Measurements from ENCODE around the gene UGT1A3. TPM values are rescaled to one million over a fixed set of nuclear protein-coding genes. Genes with fewer than 3 reads are reported as not detected.

Gene UGT1A3
- total and polyA plus RNA-seq, 11 donors: not detected

- Histone ChIP-seq H3K27me3 (peaks cover 0 to 11% (median 0%) of the 10 kb centered on the region in 9 donors), H3K36me3 (no peaks in the 10 kb centered on the region), H3K9me3 (no peaks in the 10 kb centered on the region), H3K27ac (no peak overlapping the region), H3K4me3 (no peak overlapping the region), H3K4me1 (no peaks in the 10 kb centered on the region)
- no peak for TF ChIP-seq CTCF (IDR thresholded peaks at IDR 0.05)
- DNase-seq (no peak), ATAC-seq (no peak)
- intact Hi-C loops (cut with DNase I): no loop called here
- 66 to 73% (median 67%) methylated on average over 1 of the region's 1 CpG for WGBS, 4 donors
These were observed 44.2 kb upstream of the UGT1A3 start for GRCh38 chr2:233684640-233685039.

- Histone ChIP-seq H3K36me3 (no peaks in the 10 kb centered on the region), H3K4me1 (no peaks in the 10 kb centered on the region), H3K27me3 (peaks cover 0 to 11% (median 0%) of the 10 kb centered on the region in 9 donors), H3K4me3 (no peak overlapping the region), H3K9me3 (no peaks in the 10 kb centered on the region), H3K27ac (no peak overlapping the region)
- intact Hi-C loops (cut with DNase I): no loop called here
- DNase-seq: no peak
- 76 to 89% (median 77%) methylated on average over 5 of the region's 5 CpGs for WGBS, 4 donors
- ATAC-seq: no peak
- TF ChIP-seq POLR2A (IDR thresholded peaks at IDR 0.05) (no peak), CTCF (IDR thresholded peaks at IDR 0.05) (no peak)
These were observed 41.9 kb upstream of the UGT1A3 start for GRCh38 chr2:233686928-233687327.

DNA sequence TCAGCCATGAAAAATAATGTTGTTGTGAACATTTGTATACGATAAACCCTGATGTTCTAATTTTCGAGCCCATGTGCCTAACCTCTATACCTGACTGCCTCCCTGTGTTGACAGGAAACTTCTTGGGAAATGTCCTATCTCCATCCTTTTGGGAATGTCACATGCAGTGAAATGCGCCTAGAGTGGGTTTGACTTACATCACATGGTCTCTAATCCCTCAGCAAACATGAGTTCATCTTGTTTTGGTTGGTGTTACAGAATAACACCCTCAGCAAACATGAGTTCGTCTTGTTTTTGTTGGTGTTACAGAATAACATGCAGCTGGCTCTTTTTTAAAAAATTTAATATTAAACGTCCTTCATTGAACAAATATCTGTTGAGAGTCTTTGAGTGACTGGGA lies 40.5 kb upstream of the UGT1A3 start:
- DNase-seq: no peak
- H3K36me3 ChIP-seq: no peaks in the 10 kb centered on the region
- H3K9me3 ChIP-seq: no peaks in the 10 kb centered on the region
- H3K27me3 ChIP-seq: peaks cover 0 to 11% (median 0%) of the 10 kb centered on the region in 9 donors
- intact Hi-C loops (cut with DNase I): no loop called here
- no peak overlapping the region for H3K4me3 ChIP-seq
- no peak overlapping the region for H3K27ac ChIP-seq
- WGBS, 4 donors: 74 to 81% (median 76%) methylated on average over 5 of the region's 5 CpGs
- no peak for ATAC-seq
- no peak for TF ChIP-seq POLR2A (IDR thresholded peaks at IDR 0.05)
- no peak for TF ChIP-seq CTCF (IDR thresholded peaks at IDR 0.05)
- no peaks in the 10 kb centered on the region for H3K4me1 ChIP-seq

GRCh38 chr2:233689031-233689430 lies 39.8 kb upstream of the UGT1A3 start:
- intact Hi-C loops (cut with DNase I): no loop called here
- no peak overlapping the region for H3K4me3 ChIP-seq
- H3K27me3 ChIP-seq: peaks cover 0 to 11% (median 0%) of the 10 kb centered on the region in 9 donors
- no peaks in the 10 kb centered on the region for H3K36me3 ChIP-seq
- H3K9me3 ChIP-seq: no peaks in the 10 kb centered on the region
- no peak for TF ChIP-seq POLR2A (IDR thresholded peaks at IDR 0.05)
- TF ChIP-seq CTCF (IDR thresholded peaks at IDR 0.05): no peak
- DNase-seq (no peak), ATAC-seq (no peak)
- no peak overlapping the region for H3K27ac ChIP-seq
- no peaks in the 10 kb centered on the region for H3K4me1 ChIP-seq

All from heart left ventricle (tissue), 16 donors.